Activated CD4-positive, alpha-beta T cell treated with anti-CD3 and anti-CD28 coated beads, Interleukin-2, amount 50 U/mL, for 1 hour (primary cell): ENCODE data around the gene WIZ.

Source experiments
- DNase-seq: peaks from one replicate; pipeline ENCODE4 v3.0.0-alpha.2; 2020

WIZ gene

GRCh38 chr19:15371786-15372380 lies 77.9 kb downstream of the WIZ start:
- no peak for DNase-seq

DNA sequence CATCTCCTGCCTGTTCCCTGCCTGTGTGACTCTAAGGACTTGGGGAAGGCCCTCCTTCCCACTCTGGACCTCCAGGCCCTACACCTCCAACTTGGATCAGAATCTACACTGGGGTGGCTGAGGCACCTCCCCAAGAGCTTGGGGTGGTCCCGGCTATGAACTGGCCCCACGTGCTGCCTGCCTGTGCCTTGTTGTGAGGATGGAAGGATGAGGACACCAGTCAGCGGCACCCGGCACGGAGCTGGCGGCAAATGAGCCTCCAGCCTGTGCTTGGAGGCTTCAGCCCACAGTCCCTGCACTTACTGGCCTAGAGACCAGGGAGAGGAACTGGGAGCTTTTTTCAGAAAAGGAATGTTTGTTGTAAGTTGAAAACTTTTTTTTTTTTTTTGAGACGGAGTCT lies 78.6 kb downstream of the WIZ start:
- no peak for DNase-seq
